ENCODE data around the gene ABHD12B.

Gene ABHD12B

GRCh38 chr14:50846226-50846880 lies 25.5 kb upstream of the ABHD12B start:
- Histone ChIP-seq H3K36me3 (ENCODE audit: insufficient read depth, low read length) (no peaks in the 10 kb centered on the region), H3K9me3 (ENCODE audit: low read depth, low read length) (no peaks in the 10 kb centered on the region), H3K27ac (no peak overlapping the region), H3K4me3 (no peak overlapping the region), H3K9ac (ENCODE audit: insufficient read length) (no peak overlapping the region)
- TF ChIP-seq EZH2 (IDR thresholded peaks at IDR 0.05) (no peak), POLR2AphosphoS5 (IDR thresholded peaks at IDR 0.05; ENCODE audit: borderline replicate concordance, low read depth, low read length) (no peak), FOXP2 (optimal IDR thresholded peaks at IDR 0.05; ENCODE audit: control extremely low read depth, extremely low read length, insufficient read depth) (no peak)
- DNase-seq (ENCODE audit: low read depth, low spot score), result no peak

DNA sequence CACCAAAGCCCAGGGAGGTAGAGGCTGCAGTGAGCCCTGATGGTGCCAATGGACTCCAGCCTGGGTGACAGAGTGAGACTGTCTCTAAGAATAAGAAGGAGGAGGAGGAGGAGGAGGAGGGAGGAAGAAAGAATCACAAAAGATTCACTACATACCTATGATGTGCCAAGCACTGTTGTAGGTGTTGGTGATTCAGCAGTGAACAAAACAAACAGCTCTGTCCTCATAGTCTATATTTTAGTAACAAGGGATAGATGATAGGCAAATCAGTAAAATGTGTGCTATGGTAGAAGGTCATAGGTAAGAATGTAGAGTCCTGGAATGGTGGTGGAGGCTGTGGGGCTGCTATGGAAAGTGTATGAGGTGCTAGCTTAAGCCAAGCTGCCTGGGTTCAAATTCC lies 18.0 kb upstream of the ABHD12B start:
- no peak overlapping the region for H3K4me3 ChIP-seq
- TF ChIP-seq EZH2 (IDR thresholded peaks at IDR 0.05) (no peak), FOXP2 (optimal IDR thresholded peaks at IDR 0.05; ENCODE audit: control extremely low read depth, extremely low read length, insufficient read depth) (no peak), POLR2AphosphoS5 (IDR thresholded peaks at IDR 0.05; ENCODE audit: borderline replicate concordance, low read depth, low read length) (no peak)
- no peak for DNase-seq (ENCODE audit: low read depth, low spot score)
- H3K27ac ChIP-seq, result no peak overlapping the region
- no peaks in the 10 kb centered on the region for H3K9me3 ChIP-seq (ENCODE audit: low read depth, low read length)
- H3K9ac ChIP-seq (ENCODE audit: insufficient read length), result no peak overlapping the region
- H3K36me3 ChIP-seq (ENCODE audit: insufficient read depth, low read length), result no peaks in the 10 kb centered on the region

DNA sequence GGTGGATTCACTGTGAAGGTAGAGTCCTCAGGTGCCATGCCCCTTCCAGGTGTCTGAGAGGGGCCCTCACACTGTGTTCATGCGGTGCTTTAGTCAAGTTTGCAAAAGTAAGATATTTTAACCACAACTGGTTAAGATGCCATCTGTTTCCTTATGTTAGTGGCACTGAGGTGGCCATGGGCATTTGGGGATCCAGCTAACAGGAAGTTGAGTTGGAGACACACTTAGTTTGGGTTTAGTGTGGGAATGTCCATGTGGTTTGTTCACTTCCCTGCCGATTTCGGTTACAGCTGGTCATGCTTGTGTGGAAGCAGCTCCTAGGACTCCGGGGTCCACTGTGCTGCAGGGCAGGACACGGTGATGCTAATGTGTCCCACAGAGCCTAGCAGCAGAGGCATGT lies 17.3 kb upstream of the ABHD12B start:
- DNase-seq (ENCODE audit: low read depth, low spot score), result no peak
- H3K9ac ChIP-seq (ENCODE audit: insufficient read length), result no peak overlapping the region
- H3K27ac ChIP-seq, result no peak overlapping the region
- H3K36me3 ChIP-seq (ENCODE audit: insufficient read depth, low read length), result no peaks in the 10 kb centered on the region
- TF ChIP-seq POLR2AphosphoS5 (IDR thresholded peaks at IDR 0.05; ENCODE audit: borderline replicate concordance, low read depth, low read length), result no peak
- TF ChIP-seq EZH2 (IDR thresholded peaks at IDR 0.05), result no peak
- no peak for TF ChIP-seq FOXP2 (optimal IDR thresholded peaks at IDR 0.05; ENCODE audit: control extremely low read depth, extremely low read length, insufficient read depth)
- no peak overlapping the region for H3K4me3 ChIP-seq
- no peaks in the 10 kb centered on the region for H3K9me3 ChIP-seq (ENCODE audit: low read depth, low read length)

DNA sequence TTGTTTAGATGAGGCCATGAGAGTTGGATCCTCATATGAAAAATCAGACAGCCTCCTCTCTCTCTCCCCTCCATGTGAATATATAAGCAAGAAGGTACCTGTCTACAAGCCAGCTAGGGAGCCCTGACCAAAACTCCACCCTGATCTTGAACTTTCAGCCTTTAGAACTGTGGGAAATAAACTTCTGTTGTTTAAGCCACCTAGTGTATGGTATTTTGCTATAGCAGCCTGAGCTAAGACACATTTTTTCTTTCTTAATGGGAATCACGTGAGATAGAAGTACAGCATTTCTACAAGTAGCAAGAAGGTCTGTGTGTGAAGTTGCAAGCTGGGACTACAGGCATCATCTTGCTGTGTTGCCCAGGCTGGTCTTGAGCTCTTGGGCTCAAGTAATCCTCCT lies 16.3 kb upstream of the ABHD12B start:
- Histone ChIP-seq H3K4me3 (no peak overlapping the region), H3K27ac (no peak overlapping the region), H3K36me3 (ENCODE audit: insufficient read depth, low read length) (no peaks in the 10 kb centered on the region), H3K9me3 (ENCODE audit: low read depth, low read length) (no peaks in the 10 kb centered on the region), H3K9ac (ENCODE audit: insufficient read length) (no peak overlapping the region)
- DNase-seq (ENCODE audit: low read depth, low spot score), result no peak
- TF ChIP-seq EZH2 (IDR thresholded peaks at IDR 0.05) (no peak), POLR2AphosphoS5 (IDR thresholded peaks at IDR 0.05; ENCODE audit: borderline replicate concordance, low read depth, low read length) (no peak), FOXP2 (optimal IDR thresholded peaks at IDR 0.05; ENCODE audit: control extremely low read depth, extremely low read length, insufficient read depth) (no peak)

- DNase-seq (ENCODE audit: low read depth, low spot score), result no peak
- no peaks in the 10 kb centered on the region for H3K9me3 ChIP-seq (ENCODE audit: low read depth, low read length)
- TF ChIP-seq FOXP2 (optimal IDR thresholded peaks at IDR 0.05; ENCODE audit: control extremely low read depth, extremely low read length, insufficient read depth) (no peak), EZH2 (IDR thresholded peaks at IDR 0.05) (no peak), POLR2AphosphoS5 (IDR thresholded peaks at IDR 0.05; ENCODE audit: borderline replicate concordance, low read depth, low read length) (no peak)
- no peak overlapping the region for H3K9ac ChIP-seq (ENCODE audit: insufficient read length)
- no peak overlapping the region for H3K27ac ChIP-seq
- no peaks in the 10 kb centered on the region for H3K36me3 ChIP-seq (ENCODE audit: insufficient read depth, low read length)
- no peak overlapping the region for H3K4me3 ChIP-seq
Measured at GRCh38 chr14:50856660-50857059, 15.2 kb upstream of the ABHD12B start.

DNA sequence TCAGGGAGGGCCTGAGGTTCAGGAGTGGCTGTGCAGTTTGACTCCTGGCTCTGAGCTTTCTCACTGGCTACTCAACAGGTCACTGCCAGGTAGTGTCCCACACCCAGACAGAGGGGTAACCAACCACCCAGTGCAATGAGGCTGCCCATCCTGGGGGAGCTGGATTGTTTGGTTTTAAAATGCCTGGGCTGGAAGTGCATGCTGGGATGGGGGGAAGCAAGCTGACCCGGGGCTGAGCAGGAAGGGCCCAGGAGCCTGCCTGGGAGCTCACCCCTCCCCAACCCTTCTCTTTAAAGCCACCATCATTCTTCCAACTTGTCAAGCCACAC lies 12.6 kb upstream of the ABHD12B start:
- H3K4me3 ChIP-seq, result no peak overlapping the region
- H3K9ac ChIP-seq (ENCODE audit: insufficient read length), result no peak overlapping the region

GRCh38 chr14:50860478-50861086 lies 11.3 kb upstream of the ABHD12B start:
- H3K36me3 ChIP-seq (ENCODE audit: insufficient read depth, low read length), result no peaks in the 10 kb centered on the region
- H3K9ac ChIP-seq (ENCODE audit: insufficient read length), result peak overlapping the region; percentile 41
- 0 out of 2 replicates have a peak overlapping the region, but pooled peaks have one; percentile 26 for H3K27ac ChIP-seq
- peak; percentile 52 for DNase-seq (ENCODE audit: low read depth, low spot score)
- H3K9me3 ChIP-seq (ENCODE audit: low read depth, low read length), result no peaks in the 10 kb centered on the region
- TF ChIP-seq FOXP2 (optimal IDR thresholded peaks at IDR 0.05; ENCODE audit: control extremely low read depth, extremely low read length, insufficient read depth), result no peak
- no peak for TF ChIP-seq POLR2AphosphoS5 (IDR thresholded peaks at IDR 0.05; ENCODE audit: borderline replicate concordance, low read depth, low read length)
- no peak for TF ChIP-seq EZH2 (IDR thresholded peaks at IDR 0.05)
- H3K4me3 ChIP-seq, result peak overlapping the region; percentile 63

More for the DNA sequence above, 12.6 kb upstream of the ABHD12B start:
- TF ChIP-seq POLR2AphosphoS5 (IDR thresholded peaks at IDR 0.05; ENCODE audit: borderline replicate concordance, low read depth, low read length), result no peak
- Histone ChIP-seq H3K36me3 (ENCODE audit: insufficient read depth, low read length) (no peaks in the 10 kb centered on the region), H3K9me3 (ENCODE audit: low read depth, low read length) (no peaks in the 10 kb centered on the region), H3K27ac (no peak overlapping the region)
- no peak for DNase-seq (ENCODE audit: low read depth, low spot score)

GRCh38 chr14:50862036-50862570 lies 9.8 kb upstream of the ABHD12B start:
- H3K36me3 ChIP-seq (ENCODE audit: insufficient read depth, low read length), result no peaks in the 10 kb centered on the region
- no peak for DNase-seq (ENCODE audit: low read depth, low spot score)
- TF ChIP-seq POLR2AphosphoS5 (IDR thresholded peaks at IDR 0.05; ENCODE audit: borderline replicate concordance, low read depth, low read length) (no peak), FOXP2 (optimal IDR thresholded peaks at IDR 0.05; ENCODE audit: control extremely low read depth, extremely low read length, insufficient read depth) (no peak), EZH2 (IDR thresholded peaks at IDR 0.05) (no peak)
- H3K27ac ChIP-seq, result no peak overlapping the region
- no peaks in the 10 kb centered on the region for H3K9me3 ChIP-seq (ENCODE audit: low read depth, low read length)
- no peak overlapping the region for H3K4me3 ChIP-seq
- H3K9ac ChIP-seq (ENCODE audit: insufficient read length), result no peak overlapping the region

All from SK-N-MC (cell line).